Measurements from ENCODE around the gene PSTK.

DNA sequence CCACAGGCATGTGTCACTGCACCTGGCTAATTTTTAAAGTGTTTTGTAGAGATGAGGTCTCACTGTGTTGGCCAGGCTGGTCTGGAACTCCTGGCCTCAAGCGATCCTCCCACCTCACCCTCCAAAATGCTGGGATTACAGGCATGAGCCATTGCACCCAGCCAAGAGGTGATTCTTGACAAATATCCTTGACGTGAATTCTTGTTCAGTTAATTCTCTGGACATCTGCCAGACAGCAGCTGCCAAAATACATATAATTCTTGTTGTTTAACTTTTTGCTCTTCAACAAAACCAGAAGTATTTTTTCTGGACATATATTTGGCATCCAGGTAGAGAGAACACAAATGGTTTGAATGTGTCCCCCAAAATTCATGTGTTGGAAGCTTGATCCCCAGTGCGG is 31.8 kb downstream of the PSTK start:
- TF ChIP-seq POLR2AphosphoS5 (IDR thresholded peaks at IDR 0.05; ENCODE audit: low read depth, low read length) (no peak), POLR2A (IDR thresholded peaks at IDR 0.05; ENCODE audit: low read depth, low read length) (no peak)

Measured in GM12892 (cell line).